ENCODE measurements around the gene ERCC2. TPM values are rescaled to one million over a fixed set of nuclear protein-coding genes. Genes with fewer than 3 reads are reported as not detected.
"Not testable (repeated sequence)": the region's sequence is repeated elsewhere in the genome, so short reads cannot be mapped to it uniquely, and the experiment has no call there.

Gene ERCC2
- total RNA-seq, 1 donor from 2014 or later: 33.6 TPM

DNA sequence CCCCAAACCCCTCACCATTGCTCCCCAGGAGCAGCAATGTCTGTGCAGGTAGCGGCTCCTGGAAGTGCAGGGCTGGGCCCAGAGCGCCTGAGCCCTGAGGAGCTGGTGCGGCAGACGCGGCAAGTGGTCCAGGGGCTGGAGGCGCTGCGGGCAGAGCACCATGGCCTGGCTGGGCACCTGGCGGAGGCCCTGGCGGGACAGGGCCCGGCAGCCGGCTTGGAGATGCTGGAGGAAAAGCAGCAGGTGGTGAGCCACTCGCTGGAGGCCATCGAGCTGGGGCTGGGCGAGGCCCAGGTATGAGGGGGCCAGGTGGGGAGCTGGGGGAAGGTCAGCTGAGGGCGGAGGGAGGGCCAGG is 24.9 kb downstream of the ERCC2 start:
- intact Hi-C loops (cut with micrococcal nuclease): no loop called here
- H3K4me3 Mint-ChIP-seq: no peak overlapping the region
- no peak for DNase-seq
- no peaks in the 10 kb centered on the region for H3K4me1 Mint-ChIP-seq
- H3K27me3 Mint-ChIP-seq: peaks cover 3% of the 10 kb centered on the region
- H3K9me3 Mint-ChIP-seq: no peaks in the 10 kb centered on the region
- H3K27ac Mint-ChIP-seq: no peak overlapping the region
- peaks cover 1% of the 10 kb centered on the region for H3K36me3 Mint-ChIP-seq (ENCODE audit: low read depth)

- no peak overlapping the region for H3K27ac Mint-ChIP-seq
- no peak for DNase-seq
- no peaks in the 10 kb centered on the region for H3K9me3 Mint-ChIP-seq
- H3K4me3 Mint-ChIP-seq: no peak overlapping the region
- no peaks in the 10 kb centered on the region for H3K36me3 Mint-ChIP-seq (ENCODE audit: low read depth)
- H3K4me1 Mint-ChIP-seq: peaks cover 2% of the 10 kb centered on the region
- peaks cover 8% of the 10 kb centered on the region for H3K27me3 Mint-ChIP-seq
- intact Hi-C loops (cut with micrococcal nuclease): no loop called here
Measured at GRCh38 chr19:45344621-45345505, 25.5 kb downstream of the ERCC2 start.

- intact Hi-C loops (cut with micrococcal nuclease): no loop called here
- Mint-ChIP-seq H3K4me1 (peaks cover 6% of the 10 kb centered on the region), H3K4me3 (no peak overlapping the region), H3K27me3 (peaks cover 8% of the 10 kb centered on the region), H3K36me3 (ENCODE audit: low read depth) (no peaks in the 10 kb centered on the region), H3K9me3 (no peaks in the 10 kb centered on the region), H3K27ac (no peak overlapping the region)
- no peak for DNase-seq
Measured at GRCh38 chr19:45342911-45343310, 27.5 kb downstream of the ERCC2 start.

- Mint-ChIP-seq H3K9me3 (no peaks in the 10 kb centered on the region), H3K4me3 (no peak overlapping the region), H3K4me1 (peaks cover 6% of the 10 kb centered on the region), H3K27ac (no peak overlapping the region), H3K27me3 (peaks cover 11% of the 10 kb centered on the region), H3K36me3 (ENCODE audit: low read depth) (no peaks in the 10 kb centered on the region)
- intact Hi-C loops (cut with micrococcal nuclease): no loop called here
- peak; percentile 61 for DNase-seq
Measured at GRCh38 chr19:45340899-45341453, 29.4 kb downstream of the ERCC2 start.

DNA sequence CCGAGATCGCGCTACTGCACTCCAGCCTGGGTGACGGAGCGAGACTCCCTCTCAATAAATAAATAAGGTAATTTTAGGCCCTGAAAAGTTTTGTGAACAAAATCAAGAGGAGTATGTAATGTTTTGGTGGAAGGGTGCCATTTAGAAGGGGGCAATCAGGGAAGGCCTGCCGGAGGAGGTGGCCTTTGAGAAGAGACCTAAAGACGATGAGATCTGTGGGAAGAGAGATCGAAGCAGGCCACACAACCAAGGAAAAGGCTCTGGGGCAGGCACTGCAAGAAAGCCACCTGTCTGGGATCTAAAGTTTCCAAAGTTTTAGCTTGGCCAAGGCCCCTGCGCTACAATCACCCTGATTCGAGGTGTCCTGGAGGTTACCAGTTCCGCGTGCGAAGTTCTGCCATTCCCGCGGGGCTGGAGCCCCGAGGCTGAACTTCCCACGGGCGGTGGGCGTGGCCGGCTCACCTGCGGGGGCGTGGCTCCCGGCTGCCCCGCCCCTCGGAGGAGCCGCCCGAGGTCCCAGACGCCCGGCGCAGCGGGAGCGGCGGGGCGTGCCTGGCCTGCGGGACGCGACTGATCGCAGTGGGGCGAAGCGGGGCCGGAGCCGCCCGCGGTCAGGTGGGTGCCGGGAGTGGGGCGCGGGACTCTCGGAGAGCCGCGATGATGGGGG is 30.0 kb downstream of the ERCC2 start, which contains the start of gene KLC3:
TSS of gene KLC3 (plus strand) at position 519 of the 667 bp plus-strand sequence. CDS start 4,792 bp downstream, outside the sequence.
- peaks cover 9% of the 10 kb centered on the region for H3K27me3 Mint-ChIP-seq
- H3K4me3 Mint-ChIP-seq: peak within 1 kb of the TSS; percentile 64
- H3K36me3 Mint-ChIP-seq (ENCODE audit: low read depth): no peaks in the 10 kb centered on the region
- intact Hi-C loops (cut with micrococcal nuclease): no loop called here
- H3K4me1 Mint-ChIP-seq: peaks cover 6% of the 10 kb centered on the region
- no peak within 1 kb of the TSS for H3K27ac Mint-ChIP-seq
- H3K9me3 Mint-ChIP-seq: no peaks in the 10 kb centered on the region
- peak; percentile 83 for DNase-seq

GRCh38 chr19:45339629-45340028 is 30.7 kb downstream of the ERCC2 start:
- H3K4me3 Mint-ChIP-seq: no peak overlapping the region
- H3K27ac Mint-ChIP-seq: no peak overlapping the region
- no peak for DNase-seq
- H3K27me3 Mint-ChIP-seq: peaks cover 9% of the 10 kb centered on the region
- no peaks in the 10 kb centered on the region for H3K36me3 Mint-ChIP-seq (ENCODE audit: low read depth)
- H3K4me1 Mint-ChIP-seq: peaks cover 6% of the 10 kb centered on the region
- intact Hi-C loops (cut with micrococcal nuclease): loop anchor here (2.0 kb wide), 1 partner anchor 89 kb away; the partner anchor contains the start of gene MARK4
- H3K9me3 Mint-ChIP-seq: no peaks in the 10 kb centered on the region

- Mint-ChIP-seq H3K4me1 (peaks cover 6% of the 10 kb centered on the region), H3K27ac (no peak overlapping the region), H3K4me3 (no peak overlapping the region), H3K27me3 (peaks cover 9% of the 10 kb centered on the region), H3K9me3 (no peaks in the 10 kb centered on the region), H3K36me3 (ENCODE audit: low read depth) (no peaks in the 10 kb centered on the region)
- no peak for DNase-seq
- intact Hi-C loops (cut with micrococcal nuclease): no loop called here
Measured at GRCh38 chr19:45336696-45337251, 33.6 kb downstream of the ERCC2 start.

GRCh38 chr19:45334881-45335280 is 35.5 kb downstream of the ERCC2 start:
- H3K36me3 Mint-ChIP-seq (ENCODE audit: low read depth); DNase-seq; H3K27ac Mint-ChIP-seq; H3K4me1 Mint-ChIP-seq; intact Hi-C loops (cut with micrococcal nuclease); H3K9me3 Mint-ChIP-seq; H3K27me3 Mint-ChIP-seq; H3K4me3 Mint-ChIP-seq: not testable (repeated sequence)

DNA sequence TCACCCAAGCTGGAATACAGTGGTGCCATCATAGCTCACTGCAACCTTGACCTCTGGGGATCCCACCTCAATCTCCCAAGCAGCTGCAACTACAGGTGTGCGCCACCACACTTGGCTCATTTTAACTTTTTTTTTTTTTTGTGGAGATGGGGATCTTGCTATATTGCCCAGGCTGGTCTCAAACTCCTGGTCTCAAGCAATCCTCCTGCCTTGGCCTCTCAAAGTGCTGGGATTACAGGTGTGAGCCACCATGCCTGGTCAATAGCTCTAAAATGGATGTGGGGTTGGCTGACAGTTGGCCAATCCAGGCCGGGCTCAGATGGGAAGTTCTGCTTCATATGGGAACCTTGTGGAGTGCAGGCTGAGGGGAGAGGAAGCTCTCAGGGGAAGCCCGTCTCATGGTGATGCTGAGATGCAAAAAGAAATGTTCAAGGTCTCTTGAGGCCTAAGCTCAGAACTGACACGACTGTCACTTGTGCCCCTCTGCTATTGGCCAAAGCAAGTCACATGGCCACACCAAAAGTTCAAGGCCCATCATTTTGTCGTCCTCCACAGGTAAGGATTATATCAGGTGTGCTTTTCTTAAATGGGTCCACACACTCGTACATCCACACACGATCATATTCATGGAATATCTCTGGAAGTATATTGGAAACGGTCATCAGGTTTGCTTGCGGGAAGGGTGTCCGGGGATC is 36.6 kb downstream of the ERCC2 start:
- Mint-ChIP-seq H3K36me3 (ENCODE audit: low read depth) (no peaks in the 10 kb centered on the region), H3K4me1 (peaks cover 3% of the 10 kb centered on the region), H3K27me3 (peaks cover 7% of the 10 kb centered on the region), H3K4me3 (no peak overlapping the region), H3K9me3 (no peaks in the 10 kb centered on the region), H3K27ac (no peak overlapping the region)
- no peak for DNase-seq
- intact Hi-C loops (cut with micrococcal nuclease): no loop called here

- Mint-ChIP-seq H3K27ac (no peak overlapping the region), H3K9me3 (no peaks in the 10 kb centered on the region)
Measured at GRCh38 chr19:45331411-45331810, 39.0 kb downstream of the ERCC2 start.

GRCh38 chr19:45327404-45328143 is 42.8 kb downstream of the ERCC2 start:
- no peaks in the 10 kb centered on the region for H3K36me3 Mint-ChIP-seq (ENCODE audit: low read depth)
- intact Hi-C loops (cut with micrococcal nuclease): no loop called here
- DNase-seq: no peak
- peaks cover 18% of the 10 kb centered on the region for H3K27me3 Mint-ChIP-seq
- H3K4me1 Mint-ChIP-seq: peaks cover 3% of the 10 kb centered on the region
- no peak overlapping the region for H3K27ac Mint-ChIP-seq
- no peak overlapping the region for H3K4me3 Mint-ChIP-seq
- H3K9me3 Mint-ChIP-seq: no peaks in the 10 kb centered on the region

More at GRCh38 chr19:45331411-45331810, 39.0 kb downstream of the ERCC2 start:
- Mint-ChIP-seq H3K4me3 (no peak overlapping the region), H3K4me1 (peaks cover under 1% of the 10 kb centered on the region), H3K36me3 (ENCODE audit: low read depth) (no peaks in the 10 kb centered on the region), H3K27me3 (peaks cover 4% of the 10 kb centered on the region)
- intact Hi-C loops (cut with micrococcal nuclease): no loop called here
- DNase-seq: no peak

GRCh38 chr19:45324349-45324907 is 45.9 kb downstream of the ERCC2 start:
- H3K4me1 Mint-ChIP-seq: peaks cover 3% of the 10 kb centered on the region
- intact Hi-C loops (cut with micrococcal nuclease): no loop called here
- no peaks in the 10 kb centered on the region for H3K36me3 Mint-ChIP-seq (ENCODE audit: low read depth)
- H3K27ac Mint-ChIP-seq: no peak overlapping the region
- no peak for DNase-seq
- no peaks in the 10 kb centered on the region for H3K9me3 Mint-ChIP-seq
- no peak overlapping the region for H3K4me3 Mint-ChIP-seq
- peaks cover 26% of the 10 kb centered on the region for H3K27me3 Mint-ChIP-seq

GRCh38 chr19:45323671-45324081 is 46.7 kb downstream of the ERCC2 start:
- Mint-ChIP-seq H3K27ac (no peak overlapping the region), H3K9me3 (no peaks in the 10 kb centered on the region), H3K27me3 (peaks cover 23% of the 10 kb centered on the region), H3K36me3 (ENCODE audit: low read depth) (no peaks in the 10 kb centered on the region), H3K4me1 (peaks cover 3% of the 10 kb centered on the region), H3K4me3 (no peak overlapping the region)
- intact Hi-C loops (cut with micrococcal nuclease): no loop called here
- no peak for DNase-seq

Data from activated CD4-positive, alpha-beta T cell treated with anti-CD3 and anti-CD28 coated beads, Interleukin-2, amount 10 ng/mL, durations not matched to agents 24 days and 14 days (primary cell).